HUES64 (cell line): Measurements from ENCODE around the gene EMC8.
"Not testable (repeated sequence)": the region's sequence is repeated elsewhere in the genome, so short reads cannot be mapped to it uniquely, and the experiment has no call there.

Experiments used
- H3K27ac ChIP-seq: 2 replicates; pipeline ENCODE4 v1.7.0; 2013; ENCODE audit warnings: low read depth, low read length, inconsistent platforms
- H3K27me3 ChIP-seq: 2 replicates; pipeline ENCODE4 v1.6.1; 2013; ENCODE audit warnings: mild to moderate bottlenecking, low read length; ENCODE audit not compliant: insufficient read depth
- H3K36me3 ChIP-seq: 2 replicates; pipeline ENCODE4 v1.6.1; 2013; ENCODE audit warnings: mild to moderate bottlenecking, low read length; ENCODE audit not compliant: insufficient read depth
- H3K4me1 ChIP-seq: 2 replicates; pipeline ENCODE4 v1.6.1; 2013; ENCODE audit warnings: mild to moderate bottlenecking, low read length, moderate library complexity; ENCODE audit not compliant: insufficient read depth
- H3K4me3 ChIP-seq: 2 replicates; pipeline ENCODE4 v1.5.1; 2013; ENCODE audit warnings: mild to moderate bottlenecking, low read length, moderate library complexity
- H3K9ac ChIP-seq: 2 replicates; pipeline ENCODE4 v1.6.1; 2013; ENCODE audit warnings: mild to moderate bottlenecking, low read depth, low read length
- H3K9me3 ChIP-seq: 2 replicates; pipeline ENCODE4 v1.6.1; 2013; ENCODE audit warnings: low read depth, low read length; ENCODE audit not compliant: insufficient read depth
- WGBS: fragments of 150-250, 120-280 bp; methylation state at CpG from one replicate; pipeline ENCODE4 v1.1.7; 2013; ENCODE audit warnings: missing lambda C conversion rate; 5-methylcytosine and 5-hydroxymethylcytosine counted together

Gene EMC8

DNA sequence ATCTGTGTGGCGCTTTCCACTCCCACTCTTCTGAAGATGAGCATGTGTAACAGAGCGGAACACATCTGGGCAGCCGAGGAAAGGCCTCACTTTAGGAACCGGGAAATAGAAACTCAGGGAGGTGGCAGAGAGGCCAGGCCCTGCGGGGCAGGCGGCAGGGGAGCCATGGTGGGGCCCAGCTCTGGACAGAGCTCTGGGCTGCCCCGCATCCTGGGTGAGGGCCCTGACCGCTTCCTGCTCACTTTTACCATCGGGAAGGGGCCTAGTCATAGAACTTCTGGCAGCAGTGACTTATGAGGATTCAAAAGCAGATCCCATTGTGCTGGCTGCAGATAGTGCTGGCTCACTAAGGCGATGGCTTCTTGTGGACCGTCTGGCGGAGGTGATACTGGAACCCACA is 22.8 kb upstream of the EMC8 start:
- Histone ChIP-seq H3K9me3 (no peaks in the 10 kb centered on the region), H3K27ac (no peak overlapping the region), H3K27me3 (peaks cover 19% of the 10 kb centered on the region), H3K36me3 (no peaks in the 10 kb centered on the region), H3K9ac (no peak overlapping the region), H3K4me3 (no peak overlapping the region), H3K4me1 (no peaks in the 10 kb centered on the region)
- 94% methylated on average over 12 of the region's 12 CpGs for WGBS

- WGBS = 18% methylated on average over 27 of the region's 27 CpGs
- peaks cover 19% of the 10 kb centered on the region for H3K27me3 ChIP-seq
- H3K9me3 ChIP-seq = no peaks in the 10 kb centered on the region
- no peak overlapping the region for H3K4me3 ChIP-seq
- H3K36me3 ChIP-seq = no peaks in the 10 kb centered on the region
- H3K27ac ChIP-seq = no peak overlapping the region
- H3K4me1 ChIP-seq = no peaks in the 10 kb centered on the region
- H3K9ac ChIP-seq = no peak overlapping the region
Observed at GRCh38 chr16:85821390-85822135, 22.2 kb upstream of the EMC8 start.

DNA sequence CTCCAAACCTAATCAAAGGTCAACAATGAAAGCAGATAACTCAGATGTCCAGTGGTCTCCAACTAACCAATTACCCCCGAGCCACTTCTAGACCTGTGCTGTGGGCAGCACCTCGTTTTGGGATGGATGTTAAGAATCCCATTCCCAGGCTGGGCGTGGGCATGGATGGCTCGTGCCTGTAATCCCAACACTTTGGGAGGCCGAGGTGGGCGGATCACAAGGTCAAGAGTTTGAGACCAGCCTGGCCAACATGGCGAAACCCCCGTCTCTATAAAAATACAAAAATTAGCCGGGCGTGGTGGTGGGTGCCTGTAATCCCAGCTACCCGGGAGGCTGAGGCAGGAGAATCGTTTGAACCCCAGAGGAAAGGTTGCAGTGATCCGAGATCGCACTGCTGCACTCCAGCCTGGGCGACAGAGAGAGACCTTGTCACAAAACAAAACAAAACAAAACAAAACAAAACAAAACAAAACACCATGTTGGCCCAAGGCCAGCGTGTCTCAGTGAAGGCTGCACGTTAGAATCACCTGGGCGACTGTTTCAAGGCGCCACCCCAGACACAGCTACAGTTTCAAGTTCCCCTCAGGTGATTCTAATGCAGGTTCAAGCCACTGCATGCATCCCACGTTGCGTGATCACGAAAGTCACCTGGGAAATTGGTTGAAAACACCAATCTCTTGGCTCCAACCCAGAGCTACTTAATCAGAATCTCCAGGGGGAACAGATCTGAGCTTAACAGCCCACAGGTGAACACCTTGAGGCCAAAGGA is 21.4 kb upstream of the EMC8 start:
- no peak overlapping the region for H3K9ac ChIP-seq
- H3K27ac ChIP-seq = no peak overlapping the region
- WGBS = 77% methylated on average over 22 of the region's 22 CpGs

DNA sequence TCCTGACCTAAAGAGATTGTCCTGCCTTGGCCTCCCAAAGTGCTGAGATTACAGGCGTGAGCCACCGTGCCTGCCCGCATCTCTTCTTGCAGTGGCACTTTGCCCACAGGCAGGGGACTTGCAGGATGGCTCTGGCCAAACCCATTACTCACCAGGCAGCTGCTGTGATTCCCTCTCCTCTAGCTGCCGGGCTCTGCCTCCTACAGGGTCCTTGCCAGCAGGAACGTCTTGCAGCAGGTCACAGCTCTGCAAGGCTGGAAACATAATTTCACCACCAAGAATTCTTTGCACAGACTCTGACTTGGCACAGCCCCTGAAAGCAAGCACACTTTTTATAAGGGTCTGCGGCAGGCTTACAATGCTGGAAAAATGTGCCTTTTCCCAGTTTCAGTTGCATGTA is 20.4 kb upstream of the EMC8 start:
- WGBS = 86% methylated on average over 6 of the region's 6 CpGs
- no peak overlapping the region for H3K4me3 ChIP-seq
- no peaks in the 10 kb centered on the region for H3K4me1 ChIP-seq
- H3K27me3 ChIP-seq = peaks cover 19% of the 10 kb centered on the region
- H3K9me3 ChIP-seq = no peaks in the 10 kb centered on the region
- H3K36me3 ChIP-seq = no peaks in the 10 kb centered on the region
- H3K27ac ChIP-seq = no peak overlapping the region
- H3K9ac ChIP-seq = no peak overlapping the region

More for the DNA sequence above, 21.4 kb upstream of the EMC8 start:
- Histone ChIP-seq H3K27me3 (peaks cover 19% of the 10 kb centered on the region), H3K9me3 (no peaks in the 10 kb centered on the region), H3K4me1 (no peaks in the 10 kb centered on the region), H3K4me3 (no peak overlapping the region), H3K36me3 (no peaks in the 10 kb centered on the region)

DNA sequence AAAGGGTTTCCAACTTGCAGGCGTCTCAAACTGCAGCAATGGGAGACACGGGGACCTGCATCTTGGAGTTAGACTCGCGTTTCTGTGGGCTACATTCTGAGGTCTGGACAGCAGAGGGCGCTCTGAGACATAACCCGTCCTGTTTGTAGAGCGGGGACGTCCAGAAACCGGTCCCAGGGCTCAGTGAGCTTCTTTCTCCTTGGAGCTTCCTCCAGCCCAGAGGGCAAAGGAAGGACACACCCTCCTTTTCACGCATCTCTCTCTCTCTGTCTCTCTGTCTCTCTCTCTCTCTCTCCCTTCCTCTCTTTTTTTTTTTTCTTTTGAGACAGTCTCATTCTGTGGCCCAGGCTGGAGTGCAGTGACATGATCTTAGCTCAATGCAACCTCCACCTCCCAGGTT is 19.9 kb upstream of the EMC8 start:
- Histone ChIP-seq H3K27me3 (peaks cover 19% of the 10 kb centered on the region), H3K9ac (no peak overlapping the region), H3K4me3 (no peak overlapping the region), H3K27ac (no peak overlapping the region), H3K4me1 (no peaks in the 10 kb centered on the region), H3K36me3 (no peaks in the 10 kb centered on the region), H3K9me3 (no peaks in the 10 kb centered on the region)
- WGBS = 6% methylated on average over 10 of the region's 10 CpGs

DNA sequence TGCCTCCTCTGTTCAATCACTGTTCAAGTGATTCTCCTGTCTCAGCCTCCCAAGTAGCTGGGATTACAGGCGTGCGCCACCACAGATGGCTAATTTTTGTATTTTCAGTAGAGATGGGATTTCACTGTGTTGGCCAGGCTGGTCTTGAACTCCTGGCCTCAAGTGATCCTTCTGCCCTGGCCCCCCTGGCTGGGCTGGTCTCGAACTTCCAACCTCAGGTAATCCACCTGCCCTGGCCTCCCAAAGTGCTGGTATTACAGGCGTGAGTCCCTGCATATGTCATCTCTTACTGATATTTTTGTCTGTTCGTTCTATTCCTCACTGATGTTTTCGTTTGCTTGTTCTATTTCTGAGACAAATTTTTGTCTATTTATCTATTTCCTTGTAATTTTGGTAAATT is 17.9 kb upstream of the EMC8 start:
- not testable (repeated sequence) for H3K4me1 ChIP-seq, H3K9me3 ChIP-seq, H3K4me3 ChIP-seq, H3K27ac ChIP-seq, H3K36me3 ChIP-seq, H3K9ac ChIP-seq
- H3K27me3 ChIP-seq = peaks cover 28% of the 10 kb centered on the region
- WGBS = 96% methylated on average over 6 of the region's 6 CpGs

DNA sequence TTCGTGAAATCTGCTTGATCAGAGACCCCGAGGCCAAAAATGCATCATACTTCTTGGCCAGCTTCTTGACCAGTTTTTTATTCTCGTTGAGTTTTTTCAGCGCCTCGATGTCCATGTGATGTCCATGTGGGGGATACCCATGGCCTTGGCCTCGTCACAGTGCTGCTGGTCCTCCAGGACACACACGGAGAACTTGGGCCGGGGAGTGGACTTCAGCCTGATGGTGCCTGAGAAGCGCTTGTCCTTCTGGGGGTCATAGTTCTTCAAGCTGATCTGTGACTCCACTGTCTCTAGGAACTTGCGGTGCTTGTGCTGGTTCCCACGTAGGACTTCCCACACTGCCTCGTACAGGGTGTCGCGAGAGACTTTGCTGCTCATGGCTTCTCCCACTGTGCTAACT is 16.8 kb upstream of the EMC8 start:
- WGBS = 95% methylated on average over 14 of the region's 14 CpGs
- no peak overlapping the region for H3K9ac ChIP-seq
- H3K27ac ChIP-seq = no peak overlapping the region
- no peaks in the 10 kb centered on the region for H3K36me3 ChIP-seq
- H3K9me3 ChIP-seq = no peaks in the 10 kb centered on the region
- H3K4me1 ChIP-seq = no peaks in the 10 kb centered on the region
- H3K27me3 ChIP-seq = peaks cover 26% of the 10 kb centered on the region
- H3K4me3 ChIP-seq = no peak overlapping the region

DNA sequence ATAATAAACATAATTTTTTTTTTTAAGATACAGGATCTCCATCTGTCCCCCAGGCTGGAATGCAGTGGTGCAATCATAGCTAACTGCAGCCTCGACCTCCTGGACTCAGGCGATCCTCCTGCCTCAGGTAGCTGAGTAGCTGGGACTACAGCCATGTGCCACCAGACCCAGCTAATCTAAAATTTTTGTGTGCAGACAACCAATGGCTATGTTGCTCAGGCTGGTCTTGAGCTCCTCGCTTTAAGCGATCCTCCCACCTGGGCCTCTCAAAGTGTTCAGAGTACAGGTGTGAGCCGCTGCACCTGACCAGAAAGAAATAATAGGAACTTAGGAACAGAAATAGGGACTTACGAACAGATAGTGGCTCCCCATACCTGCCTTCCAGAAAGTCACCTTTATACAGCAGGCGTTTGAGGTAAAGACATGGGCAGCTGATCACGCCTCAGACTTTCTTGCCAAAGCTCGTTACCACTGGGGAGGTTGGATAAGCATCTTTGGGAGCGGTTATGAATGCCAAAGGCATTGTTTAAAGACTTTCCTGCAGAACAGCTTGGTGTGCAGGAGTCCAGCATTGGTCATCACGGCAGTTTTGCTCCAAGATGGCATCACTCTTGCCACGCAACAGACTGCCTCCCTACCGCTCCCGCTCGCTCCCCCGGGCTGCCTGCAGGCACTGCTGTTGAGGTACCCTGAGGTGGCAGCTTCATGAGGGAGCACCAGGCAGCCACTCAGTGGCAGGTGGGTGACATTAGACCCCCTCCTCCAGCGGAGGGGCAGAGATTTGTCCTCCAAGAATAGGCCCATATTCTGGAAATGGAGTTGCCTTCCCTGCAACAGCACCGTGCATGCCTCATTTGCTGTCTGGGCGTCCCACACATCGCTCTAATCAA is 13.7 kb upstream of the EMC8 start:
- no peaks in the 10 kb centered on the region for H3K4me1 ChIP-seq
- H3K27me3 ChIP-seq = peaks cover 9% of the 10 kb centered on the region; the same call in 1 of the 2 replicates
- no peaks in the 10 kb centered on the region for H3K9me3 ChIP-seq
- H3K9ac ChIP-seq = no peak overlapping the region
- WGBS = 93% methylated on average over 20 of the region's 20 CpGs
- no peak overlapping the region for H3K27ac ChIP-seq
- no peaks in the 10 kb centered on the region for H3K36me3 ChIP-seq
- H3K4me3 ChIP-seq = no peak overlapping the region

DNA sequence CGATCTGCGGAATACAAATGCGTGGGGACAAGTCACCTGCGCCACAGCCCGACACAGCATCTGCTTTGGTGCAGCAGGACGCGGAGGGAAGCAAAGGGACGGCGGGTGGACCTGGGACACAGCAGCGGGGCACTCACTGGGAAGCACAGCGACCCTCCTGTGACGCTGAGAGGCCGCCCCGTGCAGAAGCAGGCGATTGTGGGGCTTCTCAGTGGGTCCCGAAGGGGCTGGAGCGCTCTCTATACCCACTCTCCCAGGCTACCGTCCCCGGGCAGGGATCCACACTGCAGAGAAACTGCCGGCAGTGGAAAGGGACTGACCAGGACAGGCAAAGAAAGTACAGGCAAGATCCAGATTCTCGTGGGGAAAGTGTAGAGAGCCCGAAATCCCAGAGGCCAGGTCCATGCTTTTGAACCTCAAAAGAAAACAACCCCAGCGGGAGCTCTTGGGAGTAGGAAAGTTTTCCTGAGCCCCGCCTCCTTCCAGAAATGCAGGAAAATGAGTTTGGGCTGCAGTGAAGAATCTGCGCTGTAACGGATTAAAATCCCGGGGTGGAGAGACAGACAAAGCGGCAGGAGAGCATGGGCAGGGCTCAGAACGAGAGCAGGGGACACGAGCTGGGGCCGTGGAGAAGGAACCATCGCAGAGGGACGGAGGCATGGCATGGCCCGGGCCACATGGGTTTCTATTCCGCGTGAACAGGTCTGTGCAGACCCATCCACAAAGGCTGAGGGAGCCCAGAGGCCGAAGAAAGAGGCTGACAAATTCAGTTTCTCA is 12.9 kb upstream of the EMC8 start:
- Histone ChIP-seq H3K9me3 (no peaks in the 10 kb centered on the region), H3K4me3 (no peak overlapping the region), H3K36me3 (no peaks in the 10 kb centered on the region), H3K27me3 (peaks cover 9% of the 10 kb centered on the region; the same call in 1 of the 2 replicates), H3K4me1 (no peaks in the 10 kb centered on the region), H3K9ac (no peak overlapping the region; the same call in 1 of the 2 replicates), H3K27ac (no peak overlapping the region)
- 75% methylated on average over 37 of the region's 37 CpGs for WGBS

GRCh38 chr16:85810742-85811115 is 11.4 kb upstream of the EMC8 start:
- H3K4me1 ChIP-seq = no peaks in the 10 kb centered on the region
- WGBS = 94% methylated on average over 7 of the region's 7 CpGs
- peaks cover 15% of the 10 kb centered on the region for H3K36me3 ChIP-seq

More at GRCh38 chr16:85810742-85811115, 11.4 kb upstream of the EMC8 start:
- no peak overlapping the region for H3K9ac ChIP-seq
- H3K27ac ChIP-seq = no peak overlapping the region
- H3K9me3 ChIP-seq = no peaks in the 10 kb centered on the region
- H3K4me3 ChIP-seq = no peak overlapping the region
- H3K27me3 ChIP-seq = peaks cover 9% of the 10 kb centered on the region; the same call in 1 of the 2 replicates
